Right cardiac atrium (tissue), 5 donors: Measurements from ENCODE around the gene CIITA. TPM values are rescaled to one million over a fixed set of nuclear protein-coding genes. Genes with fewer than 3 reads are reported as not detected.
"Not testable (repeated sequence)": the region's sequence is repeated elsewhere in the genome, so short reads cannot be mapped to it uniquely, and the experiment has no call there.

Experiments used
- ATAC-seq, 2 donors: fragments of 200-7000 bp; cut with Tn5 transposase; one replicate each; pipeline versions ENCODE4 v1.8.0 to v1.9.1; 2020; ENCODE audit warnings: moderate library complexity in 2 of 2, mild to moderate bottlenecking in 1 of 2
- DNase-seq, 3 donors: peaks; one replicate each; pipeline ENCODE4 v3.0.0-alpha.2; 2020
- H3K27ac ChIP-seq: one replicate; pipeline ENCODE4 v1.5.1; 2013; ENCODE audit warnings: mild to moderate bottlenecking, low read length, control low read depth, moderate library complexity
- H3K27me3 ChIP-seq: one replicate; pipeline ENCODE4 v1.6.1; 2013; ENCODE audit not compliant: control insufficient read depth, insufficient read depth
- H3K4me1 ChIP-seq: one replicate; pipeline ENCODE4 v1.6.1; 2013; ENCODE audit warnings: low read length; ENCODE audit not compliant: control insufficient read depth, insufficient read depth
- H3K4me3 ChIP-seq: one replicate; pipeline ENCODE4 v1.5.1; 2013; ENCODE audit warnings: low read length, control low read depth
- H3K9me3 ChIP-seq: one replicate; pipeline ENCODE4 v1.6.1; 2013; ENCODE audit warnings: low read length; ENCODE audit not compliant: control insufficient read depth
- WGBS: extraction: QIAGEN DNeasy Blood & Tissue Kit; methylation state at CpG from one replicate; pipeline ENCODE4 v1.1.7; 2013; 5-methylcytosine and 5-hydroxymethylcytosine counted together
- intact Hi-C, 4 donors: fragments of 100-400 bp; cut with DNase I; formaldehyde crosslinking; loops; one replicate each; pipeline versions ENCODE4 v1.11.0 to v1.14.0; 2022 to 2023
- polyA plus RNA-seq: library from polyadenylated mRNA; stranded (reverse); fragments of 200-250 nt; gene quantifications from one replicate; pipeline ENCODE4 v1.2.3, GENCODE V29; 2013
- total RNA-seq, 4 donors: library from RNA; stranded (reverse); fragmentation: NEBNext Ultra II Directional; extraction: Animal tissue kit (Norgen Biotek cat#: 25700); gene quantifications; one replicate each; pipeline ENCODE4 v1.2.1, GENCODE V29; 2021
- donor health status: healthy with polysubstance abuse.
- donor health status: DM: no; HTN: yes; CAD: no.
- donor health status: DM: no; HTN: no; CAD: no.
- donor health status: DM: no; HTN: yes; CAD: no; lungs with severe emphysema.
- donor health status: DM: yes; HTN: yes; CAD: no.

CIITA gene
- total and polyA plus RNA-seq, 5 donors = 5.3 to 9.1 (median 7.3) TPM

GRCh38 chr16:10921536-10922327 lies 44.7 kb downstream of the CIITA start:
- Histone ChIP-seq H3K27ac (peak overlapping the region; percentile 86), H3K9me3 (no peaks in the 10 kb centered on the region), H3K27me3 (no peaks in the 10 kb centered on the region), H3K4me3 (no peak overlapping the region), H3K4me1 (peaks cover 6% of the 10 kb centered on the region)
- WGBS = 44% methylated on average over 10 of the region's 10 CpGs
- intact Hi-C loops = loop anchor here in 2 of 4 donors (5.0 to 10.0 kb wide), 2 partner anchors 167 to 174 kb away; no protein-coding TSS in a partner anchor
- peak; percentile 32 to 44 for ATAC-seq
- DNase-seq = peak in 2 of 3 donors; percentile 57 to 82

DNA sequence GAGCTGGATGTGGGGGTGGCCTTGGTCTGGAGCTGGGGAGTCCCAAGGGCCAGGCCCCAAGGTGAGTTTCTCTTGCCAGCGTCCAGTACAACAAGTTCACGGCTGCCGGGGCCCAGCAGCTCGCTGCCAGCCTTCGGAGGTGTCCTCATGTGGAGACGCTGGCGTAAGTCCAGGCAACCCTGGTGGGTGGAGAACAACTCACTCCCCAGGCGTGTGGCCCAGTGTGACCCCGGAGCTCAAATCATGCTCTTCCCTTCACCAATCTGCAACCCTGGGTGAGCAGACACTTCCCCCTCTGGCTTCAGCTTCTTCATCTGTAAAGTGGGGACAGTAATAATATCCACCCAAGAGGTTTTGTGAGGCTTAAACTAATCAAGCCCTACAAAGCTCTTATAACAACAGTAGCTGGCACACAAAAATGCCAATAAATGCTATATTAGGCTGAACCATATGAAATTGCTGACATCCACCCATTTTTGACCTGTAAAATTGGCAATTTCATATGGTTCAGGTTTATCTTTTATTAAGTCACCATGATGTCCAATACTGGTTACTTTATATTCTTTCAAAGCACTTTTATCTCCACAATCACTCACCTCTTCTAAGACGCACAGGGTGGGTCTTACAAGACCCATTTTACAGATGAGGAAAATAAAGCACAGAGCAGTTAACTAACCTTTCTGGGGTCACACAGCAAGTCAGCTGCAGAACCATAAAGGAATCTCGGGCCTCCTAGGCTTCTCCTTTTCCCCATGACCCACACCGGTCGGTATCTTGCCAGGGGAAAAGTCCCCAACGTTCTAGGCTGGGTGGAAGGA lies 45.5 kb downstream of the CIITA start:
- ATAC-seq (peak; percentile 50 to 56), DNase-seq (peak; percentile 86 to 93 (median 92))
- H3K4me1 ChIP-seq = peaks cover 6% of the 10 kb centered on the region
- intact Hi-C loops = loop anchor here in 2 of 4 donors (5.0 to 10.0 kb wide), 2 partner anchors 168 to 175 kb away; no protein-coding TSS in a partner anchor
- no peaks in the 10 kb centered on the region for H3K27me3 ChIP-seq
- H3K4me3 ChIP-seq = no peak overlapping the region
- H3K9me3 ChIP-seq = no peaks in the 10 kb centered on the region
- WGBS = 53% methylated on average over 14 of the region's 14 CpGs
- H3K27ac ChIP-seq = peak overlapping the region; percentile 86

GRCh38 chr16:10923146-10923649 lies 46.2 kb downstream of the CIITA start:
- 84% methylated on average over 10 of the region's 10 CpGs for WGBS
- Histone ChIP-seq H3K4me3 (no peak overlapping the region), H3K27me3 (no peaks in the 10 kb centered on the region), H3K9me3 (no peaks in the 10 kb centered on the region), H3K27ac (peak overlapping the region; percentile 68), H3K4me1 (peaks cover 6% of the 10 kb centered on the region)
- DNase-seq = peak in 1 of 3 donors; percentile 52
- intact Hi-C loops = loop anchor here in 2 of 4 donors (5.0 to 10.0 kb wide), 2 partner anchors 168 to 176 kb away; no protein-coding TSS in a partner anchor
- peak in 1 of 2 donors; percentile 1 for ATAC-seq

GRCh38 chr16:10923650-10924214 lies 46.7 kb downstream of the CIITA start:
- peaks cover 6% of the 10 kb centered on the region for H3K4me1 ChIP-seq

GRCh38 chr16:10925285-10925684 lies 48.3 kb downstream of the CIITA start:
- ATAC-seq, H3K4me3 ChIP-seq, H3K27ac ChIP-seq, DNase-seq, H3K27me3 ChIP-seq, H3K9me3 ChIP-seq: not testable (repeated sequence)
- intact Hi-C loops = loop anchor here in 1 of 4 donors (10.0 kb wide), 1 partner anchor 170 kb away; no protein-coding TSS in a partner anchor
- peaks cover 12% of the 10 kb centered on the region for H3K4me1 ChIP-seq
- WGBS = 96% methylated on average over 3 of the region's 3 CpGs

More at GRCh38 chr16:10923650-10924214, 46.7 kb downstream of the CIITA start:
- intact Hi-C loops = loop anchor here in 2 of 4 donors (5.0 to 10.0 kb wide), 2 partner anchors 169 to 176 kb away; no protein-coding TSS in a partner anchor
- peak; percentile 80 to 93 (median 93) for DNase-seq
- ATAC-seq = peak; percentile 65 to 70
- H3K4me3 ChIP-seq = no peak overlapping the region
- H3K9me3 ChIP-seq = no peaks in the 10 kb centered on the region
- no peaks in the 10 kb centered on the region for H3K27me3 ChIP-seq
- H3K27ac ChIP-seq = peak overlapping the region; percentile 68
- 52% methylated on average over 14 of the region's 14 CpGs for WGBS

DNA sequence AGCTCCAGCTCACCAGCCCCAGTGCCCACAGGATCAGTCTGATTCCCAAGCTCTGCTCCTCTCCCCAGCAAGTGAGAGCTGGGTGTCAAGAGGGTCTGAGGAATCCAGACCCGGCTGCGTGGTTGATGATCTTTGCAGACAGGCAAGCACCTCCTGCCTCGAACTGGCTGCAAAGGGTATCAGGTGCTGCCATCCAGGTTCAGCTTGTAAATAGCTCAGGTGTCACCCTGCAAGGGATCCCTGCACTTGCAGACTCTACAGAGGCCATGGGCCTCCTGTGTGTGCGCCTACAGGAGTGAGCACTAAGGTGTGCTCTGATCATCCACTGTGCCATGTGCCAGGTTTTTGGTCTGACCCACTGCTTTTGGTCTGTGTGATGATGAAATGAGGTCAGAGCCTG lies 49.1 kb downstream of the CIITA start:
- ATAC-seq = no peak
- intact Hi-C loops = loop anchor here in 1 of 4 donors (10.0 kb wide), 1 partner anchor 171 kb away; no protein-coding TSS in a partner anchor
- peaks cover 12% of the 10 kb centered on the region for H3K4me1 ChIP-seq
- H3K4me3 ChIP-seq = no peak overlapping the region
- whole genome bisulfite sequencing = 60% methylated on average over 4 of the region's 4 CpGs
- no peaks in the 10 kb centered on the region for H3K9me3 ChIP-seq
- no peak for DNase-seq
- no peak overlapping the region for H3K27ac ChIP-seq
- no peaks in the 10 kb centered on the region for H3K27me3 ChIP-seq

- DNase-seq (no peak), ATAC-seq (no peak)
- Histone ChIP-seq H3K27ac (no peak overlapping the region), H3K27me3 (no peaks in the 10 kb centered on the region), H3K4me1 (peaks cover 11% of the 10 kb centered on the region), H3K4me3 (no peak overlapping the region), H3K9me3 (no peaks in the 10 kb centered on the region)
- 92% methylated on average over 5 of the region's 5 CpGs for WGBS
- intact Hi-C loops = loop anchor here in 1 of 4 donors (10.0 kb wide), 1 partner anchor 172 kb away; no protein-coding TSS in a partner anchor
These were observed 49.9 kb downstream of the CIITA start for GRCh38 chr16:10926867-10927266.

DNA sequence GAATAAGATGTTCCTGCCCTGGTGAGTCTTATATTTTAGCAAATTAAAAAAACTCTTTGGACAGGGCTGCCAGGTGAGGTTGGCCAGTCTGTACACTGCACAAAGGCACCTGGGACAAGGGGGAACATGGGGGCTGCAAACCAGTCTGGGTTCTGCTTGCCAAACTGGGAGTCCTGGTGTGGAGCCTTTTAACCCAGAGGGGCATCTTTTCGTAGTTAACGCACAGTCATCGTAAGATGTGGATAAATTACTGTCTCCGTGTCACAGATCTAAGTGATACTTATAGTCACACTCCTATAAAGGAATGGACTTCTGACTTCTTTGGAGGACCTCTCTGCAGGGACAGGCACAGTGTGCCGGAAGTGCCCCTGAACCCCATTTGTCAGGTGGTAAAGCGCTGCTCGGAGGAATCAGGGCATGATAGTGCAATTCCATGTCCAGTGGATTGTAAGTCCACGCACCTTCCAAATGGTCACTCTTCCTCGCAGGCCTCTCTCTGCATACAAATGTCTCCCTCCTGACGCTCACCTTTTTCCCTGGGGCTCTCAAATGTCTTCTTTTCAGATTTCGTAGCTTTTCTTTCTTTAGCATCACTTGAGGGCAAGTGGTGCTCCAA lies 50.6 kb downstream of the CIITA start:
- DNase-seq (no peak), ATAC-seq (no peak)
- Histone ChIP-seq H3K9me3 (no peaks in the 10 kb centered on the region), H3K4me3 (no peak overlapping the region), H3K4me1 (peaks cover 6% of the 10 kb centered on the region), H3K27me3 (no peaks in the 10 kb centered on the region), H3K27ac (no peak overlapping the region)
- WGBS = 94% methylated on average over 11 of the region's 11 CpGs
- intact Hi-C loops = loop anchor here in 1 of 4 donors (10.0 kb wide), 1 partner anchor 173 kb away; no protein-coding TSS in a partner anchor

DNA sequence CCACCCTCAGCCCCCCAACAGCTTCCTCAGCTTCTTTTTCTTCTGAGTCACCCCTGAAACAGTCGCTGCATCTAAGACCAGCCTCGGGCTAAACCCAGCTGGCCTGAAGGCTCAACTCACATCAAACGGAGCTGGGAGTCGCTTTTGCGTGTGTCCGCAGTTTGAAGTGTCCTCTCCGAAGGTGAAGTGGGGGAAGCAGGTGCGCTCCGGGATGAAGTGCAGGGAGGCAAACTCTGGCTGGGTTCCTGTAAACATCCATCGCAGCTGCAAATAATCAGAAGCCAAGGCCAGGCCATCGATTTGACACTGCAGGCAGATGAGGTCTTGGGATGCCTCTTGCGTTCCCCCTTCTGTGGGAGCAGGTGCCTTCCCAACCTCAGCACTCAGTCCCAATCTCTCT lies 52.1 kb downstream of the CIITA start:
- not testable (repeated sequence) for DNase-seq, H3K4me3 ChIP-seq, H3K9me3 ChIP-seq, H3K27me3 ChIP-seq, ATAC-seq, H3K27ac ChIP-seq
- intact Hi-C loops = loop anchor here in 1 of 4 donors (10.0 kb wide), 1 partner anchor 174 kb away; no protein-coding TSS in a partner anchor
- WGBS = 84% methylated on average over 12 of the region's 12 CpGs
- H3K4me1 ChIP-seq = peaks cover 14% of the 10 kb centered on the region
